ENCODE results near the gene CXXC1.

DNA sequence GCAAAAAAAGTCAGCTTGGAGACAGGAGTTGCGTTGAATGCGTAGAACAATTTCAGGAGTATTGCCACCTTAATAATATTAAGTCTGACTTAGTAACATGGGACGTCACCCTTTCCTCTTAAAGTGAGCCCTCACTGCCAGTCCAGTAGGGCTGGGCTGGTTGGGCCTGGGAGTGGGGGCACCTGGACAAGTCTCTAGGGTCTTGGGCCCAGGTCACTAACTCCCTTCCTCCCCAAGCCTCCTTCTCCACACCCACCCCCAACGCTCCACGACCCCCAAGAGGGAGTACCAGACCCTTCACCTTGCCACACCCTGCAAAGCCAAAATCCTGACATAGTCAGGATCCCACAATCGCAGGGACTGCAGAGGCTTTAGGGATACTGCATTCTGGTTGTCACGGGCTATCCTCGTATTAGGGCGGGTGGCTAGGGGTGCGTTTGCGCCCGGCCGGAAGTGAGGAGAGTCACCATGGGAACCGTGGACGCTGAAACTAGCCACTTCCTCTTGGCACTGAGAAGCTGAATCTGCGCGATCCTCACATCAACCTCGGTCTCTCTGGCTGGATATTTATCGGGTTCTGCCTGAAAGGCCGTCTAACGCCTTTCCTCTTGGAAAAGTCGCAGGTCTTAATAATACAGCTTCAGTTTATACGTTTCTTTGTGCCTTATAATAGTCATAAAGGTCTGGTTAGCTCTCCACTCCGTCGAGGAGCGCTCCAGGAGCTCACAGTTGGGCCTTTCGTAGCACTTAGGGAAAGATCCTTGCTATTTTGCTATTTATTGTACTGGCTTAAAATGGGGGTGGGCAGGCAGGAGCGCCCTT, 10.3 kb upstream of the CXXC1 start:
- TF ChIP-seq, protein P1, sequence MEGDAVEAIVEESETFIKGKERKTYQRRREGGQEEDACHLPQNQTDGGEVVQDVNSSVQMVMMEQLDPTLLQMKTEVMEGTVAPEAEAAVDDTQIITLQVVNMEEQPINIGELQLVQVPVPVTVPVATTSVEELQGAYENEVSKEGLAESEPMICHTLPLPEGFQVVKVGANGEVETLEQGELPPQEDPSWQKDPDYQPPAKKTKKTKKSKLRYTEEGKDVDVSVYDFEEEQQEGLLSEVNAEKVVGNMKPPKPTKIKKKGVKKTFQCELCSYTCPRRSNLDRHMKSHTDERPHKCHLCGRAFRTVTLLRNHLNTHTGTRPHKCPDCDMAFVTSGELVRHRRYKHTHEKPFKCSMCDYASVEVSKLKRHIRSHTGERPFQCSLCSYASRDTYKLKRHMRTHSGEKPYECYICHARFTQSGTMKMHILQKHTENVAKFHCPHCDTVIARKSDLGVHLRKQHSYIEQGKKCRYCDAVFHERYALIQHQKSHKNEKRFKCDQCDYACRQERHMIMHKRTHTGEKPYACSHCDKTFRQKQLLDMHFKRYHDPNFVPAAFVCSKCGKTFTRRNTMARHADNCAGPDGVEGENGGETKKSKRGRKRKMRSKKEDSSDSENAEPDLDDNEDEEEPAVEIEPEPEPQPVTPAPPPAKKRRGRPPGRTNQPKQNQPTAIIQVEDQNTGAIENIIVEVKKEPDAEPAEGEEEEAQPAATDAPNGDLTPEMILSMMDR (conservative IDR thresholded peaks at IDR 0.05), result no peak
- no peak for TF ChIP-seq ZFX (IDR thresholded peaks at IDR 0.05)

Data from C4-2B (cell line).